Measurements from ENCODE around the gene IL1RAPL2.

GRCh38 chrX:105017641-105018040, 451.6 kb downstream of the IL1RAPL2 start:
- TF ChIP-seq CTCF (IDR thresholded peaks at IDR 0.05; ENCODE audit: control extremely low read depth in 1 of 3, insufficient read depth in 1 of 3, low read depth in 1 of 3, low read length in 3 of 3) (no peak), POLR2AphosphoS5 (IDR thresholded peaks at IDR 0.05; ENCODE audit: low read depth, low read length) (no peak), MAX (IDR thresholded peaks at IDR 0.05) (no peak), ZNF274 (IDR thresholded peaks at IDR 0.05; ENCODE audit: borderline replicate concordance, extremely low read depth, low read length) (no peak), FOSL1 (IDR thresholded peaks at IDR 0.05; ENCODE audit: insufficient read depth, low read depth, low read length) (no peak), NRF1 (IDR thresholded peaks at IDR 0.05; ENCODE audit: low read depth, low read length) (no peak), RFX5 (IDR thresholded peaks at IDR 0.05; ENCODE audit: borderline replicate concordance, low read depth, low read length) (no peak), E2F6 (IDR thresholded peaks at IDR 0.05) (no peak), POLR2A (IDR thresholded peaks at IDR 0.05; ENCODE audit: control extremely low read depth in 1 of 2, low read depth in 2 of 2, low read length in 2 of 2) (no peak), BRCA1 (IDR thresholded peaks at IDR 0.05; ENCODE audit: low read depth, low read length) (no peak), RAD21 (IDR thresholded peaks at IDR 0.05 in 1 of 2, conservative IDR thresholded peaks at IDR 0.05 in 1 of 2; ENCODE audit: low read depth in 2 of 2, low read length in 2 of 2) (no peak), RNF2 (IDR thresholded peaks at IDR 0.05; ENCODE audit: borderline replicate concordance, low read depth, low read length, missing control alignments, poor library complexity, severe bottlenecking) (no peak), SIN3A (conservative IDR thresholded peaks at IDR 0.05 in 1 of 2, IDR thresholded peaks at IDR 0.05 in 1 of 2; ENCODE audit: low read depth in 1 of 2, low read length in 2 of 2) (no peak), EGR1 (IDR thresholded peaks at IDR 0.05; ENCODE audit: borderline replicate concordance, low read depth, low read length) (no peak)

All from H1 (cell line).